CD4-positive, CD25-positive, alpha-beta regulatory T cell (primary cell): ENCODE results near the gene PIP5K1C. TPM values are rescaled to one million over a fixed set of nuclear protein-coding genes. Genes with fewer than 3 reads are reported as not detected.

Source experiments
- ATAC-seq, 2 donors: fragments of 150-1000 bp; cut with Tn5 transposase; one replicate each; pipeline ENCODE4 v1.10.0; 2021; ENCODE audit warnings: low read depth in 2 of 2, moderate number of reproducible peaks in 2 of 2, moderate library complexity in 1 of 2
- DNase-seq, 3 donors: peaks; one replicate each; pipeline versions ENCODE4 v3.0.0 to v3.0.0-alpha.2; 2012 to 2022; ENCODE audit warnings: mixed read lengths in 1 of 3
- H3K27ac ChIP-seq: one replicate; pipeline ENCODE4 v1.7.0; 2013; ENCODE audit warnings: mild to moderate bottlenecking, low read length; ENCODE audit not compliant: insufficient read depth, poor library complexity, severe bottlenecking
- H3K27me3 ChIP-seq: one replicate; pipeline ENCODE4 v1.7.0; 2013; ENCODE audit warnings: low read length; ENCODE audit not compliant: control insufficient read depth, insufficient read depth
- H3K36me3 ChIP-seq: one replicate; pipeline ENCODE4 v1.7.0; 2013; ENCODE audit warnings: mild to moderate bottlenecking, low read length, moderate library complexity; ENCODE audit not compliant: control insufficient read depth, insufficient read depth
- H3K4me1 ChIP-seq: 2 replicates; pipeline ENCODE4 v1.7.0; 2013; ENCODE audit warnings: mild to moderate bottlenecking, low read length; ENCODE audit not compliant: insufficient read depth, control insufficient read depth, poor library complexity, severe bottlenecking
- H3K4me3 ChIP-seq: one replicate; pipeline ENCODE4 v1.7.0; 2013; ENCODE audit warnings: low read depth, mild to moderate bottlenecking, low read length, moderate library complexity
- H3K9me3 ChIP-seq, 2 experiments: 1 replicate in 1 of 2; 2 replicates in 1 of 2; pipeline ENCODE4 v1.7.0; 2013; ENCODE audit warnings: low read length in 2 of 2, mild to moderate bottlenecking in 1 of 2, moderate library complexity in 1 of 2; ENCODE audit not compliant: control insufficient read depth in 2 of 2
- H3K27ac Mint-ChIP-seq, 3 donors: one replicate each; pipeline ENCODE4 v1.8.0; 2020 to 2022; ENCODE audit warnings: mild to moderate bottlenecking in 3 of 3, mixed read lengths in 3 of 3, moderate library complexity in 2 of 3
- H3K27me3 Mint-ChIP-seq: one replicate; pipeline ENCODE4 v1.8.0; 2022; ENCODE audit warnings: mild to moderate bottlenecking, mixed read lengths
- H3K36me3 Mint-ChIP-seq: one replicate; pipeline ENCODE4 v1.8.0; 2020; ENCODE audit warnings: mixed read lengths
- H3K4me1 Mint-ChIP-seq, 4 donors: one replicate each; pipeline ENCODE4 v1.8.0; 2020 to 2022; ENCODE audit warnings: mixed read lengths in 4 of 4, mild to moderate bottlenecking in 1 of 4
- H3K4me3 Mint-ChIP-seq, 4 donors: one replicate each; pipeline ENCODE4 v1.8.0; 2020 to 2022; ENCODE audit warnings: mild to moderate bottlenecking in 4 of 4, mixed read lengths in 4 of 4, moderate library complexity in 3 of 4
- H3K9me3 Mint-ChIP-seq, 7 donors: one replicate each; pipeline ENCODE4 v1.8.0; 2020 to 2022; ENCODE audit warnings: mixed read lengths in 7 of 7, mild to moderate bottlenecking in 3 of 7, moderate library complexity in 2 of 7
- polyA plus RNA-seq, 4 donors: library from polyadenylated mRNA; unstranded; fragments of 300-500 nt; fragmentation: Illumina TruSeq; gene quantifications; one replicate each; pipeline ENCODE4 v1.2.3, GENCODE V29; 2021
- total RNA-seq: library from RNA; stranded (reverse); gene quantifications from one replicate; pipeline ENCODE4 v1.2.3, GENCODE V29; 2022

The PIP5K1C gene
- total and polyA plus RNA-seq, 5 donors from 2014 or later = 3.8 to 28.1 (median 4.5) TPM

- Histone ChIP-seq H3K27me3 (no peaks in the 10 kb centered on the region), H3K4me3 (no peak overlapping the region), H3K4me1 (no peaks in the 10 kb centered on the region), H3K36me3 (peaks cover 13% of the 10 kb centered on the region), H3K27ac (no peak overlapping the region), H3K9me3 (no peaks in the 10 kb centered on the region)
- Mint-ChIP-seq H3K27me3 (peaks cover 1% of the 10 kb centered on the region), H3K36me3 (peaks cover 11% of the 10 kb centered on the region), H3K27ac (no peak overlapping the region), H3K9me3 (peaks cover 0 to under 1% (median 0%) of the 10 kb centered on the region in 7 donors), H3K4me1 (peaks cover 0 to 4% (median 2%) of the 10 kb centered on the region in 4 donors), H3K4me3 (no peak overlapping the region)
- no peak for DNase-seq
- ATAC-seq = no peak
Measured at GRCh38 chr19:3612901-3613741, 87.1 kb downstream of the PIP5K1C start.

DNA sequence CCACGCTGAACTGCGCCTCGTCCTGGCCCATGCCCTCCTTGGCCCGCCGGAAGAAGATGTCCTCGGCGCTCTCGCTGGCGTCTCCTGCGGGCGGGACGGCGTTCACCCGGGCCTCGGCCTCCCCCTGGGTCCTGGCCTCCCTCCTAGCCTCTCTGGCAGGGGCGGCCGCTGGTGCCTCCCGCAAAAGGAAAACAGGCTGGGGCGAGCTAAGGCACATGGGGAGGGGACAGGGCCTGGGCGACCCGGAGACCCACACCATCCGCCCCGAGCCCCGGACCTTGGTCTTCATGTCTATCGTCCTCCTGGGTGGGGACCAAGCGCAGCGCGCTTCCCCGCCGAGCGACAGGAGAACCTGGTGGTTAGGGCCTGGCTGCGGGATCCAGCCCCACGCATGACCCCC lies 87.9 kb downstream of the PIP5K1C start:
- H3K4me1 ChIP-seq = no peaks in the 10 kb centered on the region
- no peak overlapping the region for H3K27ac Mint-ChIP-seq
- no peak overlapping the region for H3K27ac ChIP-seq
- no peak overlapping the region for H3K4me3 ChIP-seq
- H3K9me3 ChIP-seq = no peaks in the 10 kb centered on the region
- no peaks in the 10 kb centered on the region for H3K27me3 ChIP-seq
- no peak overlapping the region for H3K4me3 Mint-ChIP-seq
- peaks cover 11% of the 10 kb centered on the region for H3K36me3 Mint-ChIP-seq
- peaks cover 8% of the 10 kb centered on the region for H3K27me3 Mint-ChIP-seq
- peaks cover 0 to 8% (median 6%) of the 10 kb centered on the region in 4 donors for H3K4me1 Mint-ChIP-seq
- DNase-seq (no peak), ATAC-seq (no peak)
- H3K9me3 Mint-ChIP-seq = peaks cover 0 to 1% (median 0%) of the 10 kb centered on the region in 7 donors
- H3K36me3 ChIP-seq = peaks cover 13% of the 10 kb centered on the region

DNA sequence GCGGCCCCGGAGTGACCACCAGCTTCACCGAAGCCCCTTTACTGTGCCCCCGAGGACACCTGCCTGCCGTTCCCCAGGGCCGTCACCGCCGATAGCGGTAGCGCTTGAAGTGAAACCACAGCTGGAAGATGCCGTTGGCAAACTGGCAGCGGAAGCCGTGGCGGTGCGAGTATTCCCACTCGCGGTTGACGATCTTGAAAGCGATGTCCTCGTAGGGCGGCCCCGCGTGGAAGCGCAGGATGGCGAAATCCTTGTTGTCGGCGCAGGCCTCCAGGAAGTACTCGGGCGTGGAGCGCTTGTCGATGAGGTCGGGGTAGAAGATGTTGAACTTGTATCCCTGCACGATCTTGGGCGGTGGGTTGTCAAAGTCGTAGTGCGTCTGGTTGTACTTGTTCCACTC lies 88.4 kb downstream of the PIP5K1C start:
- Mint-ChIP-seq H3K9me3 (peaks cover 0 to 1% (median 0%) of the 10 kb centered on the region in 7 donors), H3K36me3 (peaks cover 11% of the 10 kb centered on the region), H3K4me1 (peaks cover 0 to 11% (median 7%) of the 10 kb centered on the region in 4 donors), H3K27ac (no peak overlapping the region), H3K4me3 (no peak overlapping the region), H3K27me3 (peaks cover 10% of the 10 kb centered on the region)
- no peak overlapping the region for H3K27ac ChIP-seq
- no peak for DNase-seq
- H3K36me3 ChIP-seq = peaks cover 13% of the 10 kb centered on the region
- peaks cover 5% of the 10 kb centered on the region for H3K4me1 ChIP-seq
- no peaks in the 10 kb centered on the region for H3K9me3 ChIP-seq
- ATAC-seq = no peak
- H3K27me3 ChIP-seq = no peaks in the 10 kb centered on the region
- H3K4me3 ChIP-seq = no peak overlapping the region

DNA sequence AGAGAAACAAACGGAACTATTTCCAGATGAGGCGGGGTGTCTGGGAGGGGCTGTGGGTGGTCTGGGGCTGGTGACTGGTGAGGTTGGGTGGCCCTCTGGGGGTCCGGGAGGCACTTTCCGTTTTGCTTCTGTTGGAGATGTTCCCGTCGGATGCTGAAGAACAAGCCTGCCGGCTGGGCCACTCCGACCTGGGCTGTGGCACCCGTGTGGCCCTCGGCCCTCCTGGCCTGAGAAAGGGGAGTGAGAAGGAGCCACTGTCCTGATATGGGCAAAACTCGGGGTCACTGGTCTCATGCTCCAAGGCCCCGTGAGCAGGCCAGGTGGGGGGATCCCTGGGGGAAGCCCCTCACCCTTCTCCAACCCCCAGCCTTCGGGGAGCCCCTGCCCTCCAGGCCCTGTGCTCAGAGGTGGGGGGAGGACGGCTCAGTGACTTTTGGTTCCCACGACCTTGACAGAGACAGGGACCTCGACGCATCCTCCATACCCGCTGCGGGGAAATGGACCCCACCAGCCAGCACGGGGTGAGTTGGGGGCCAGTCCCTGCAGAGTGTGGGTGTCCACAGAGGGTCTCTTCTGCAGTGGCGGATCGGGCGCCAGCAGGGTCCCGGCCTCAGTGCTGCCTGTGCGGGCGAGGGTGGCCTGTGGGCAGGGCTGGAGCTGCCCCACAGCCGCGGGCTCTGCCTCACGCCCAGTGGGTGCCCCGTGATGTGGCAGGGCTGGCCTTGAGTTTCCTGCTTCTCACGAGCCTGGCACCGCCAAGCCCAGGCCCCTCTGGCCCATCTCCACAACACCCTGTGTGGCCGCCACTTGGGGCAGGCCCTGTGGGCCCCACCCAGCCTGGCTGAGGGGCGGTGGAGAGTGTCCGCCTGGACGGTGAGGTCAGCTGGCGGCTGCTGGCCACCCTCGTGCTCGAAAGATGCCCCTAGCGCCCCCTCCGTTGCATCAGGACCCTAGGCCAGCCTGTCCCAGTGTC lies 89.2 kb downstream of the PIP5K1C start:
- H3K9me3 Mint-ChIP-seq = peaks cover 0 to 1% (median 0%) of the 10 kb centered on the region in 7 donors
- ATAC-seq (no peak), DNase-seq (no peak)
- Histone ChIP-seq H3K36me3 (peaks cover 13% of the 10 kb centered on the region), H3K9me3 (no peaks in the 10 kb centered on the region), H3K27ac (no peak overlapping the region), H3K4me3 (no peak overlapping the region), H3K27me3 (no peaks in the 10 kb centered on the region), H3K4me1 (peaks cover 13% of the 10 kb centered on the region)
- H3K4me3 Mint-ChIP-seq = no peak overlapping the region
- peaks cover 0 to 11% (median 7%) of the 10 kb centered on the region in 4 donors for H3K4me1 Mint-ChIP-seq
- no peak overlapping the region for H3K27ac Mint-ChIP-seq
- peaks cover 10% of the 10 kb centered on the region for H3K27me3 Mint-ChIP-seq
- H3K36me3 Mint-ChIP-seq = peaks cover 11% of the 10 kb centered on the region

DNA sequence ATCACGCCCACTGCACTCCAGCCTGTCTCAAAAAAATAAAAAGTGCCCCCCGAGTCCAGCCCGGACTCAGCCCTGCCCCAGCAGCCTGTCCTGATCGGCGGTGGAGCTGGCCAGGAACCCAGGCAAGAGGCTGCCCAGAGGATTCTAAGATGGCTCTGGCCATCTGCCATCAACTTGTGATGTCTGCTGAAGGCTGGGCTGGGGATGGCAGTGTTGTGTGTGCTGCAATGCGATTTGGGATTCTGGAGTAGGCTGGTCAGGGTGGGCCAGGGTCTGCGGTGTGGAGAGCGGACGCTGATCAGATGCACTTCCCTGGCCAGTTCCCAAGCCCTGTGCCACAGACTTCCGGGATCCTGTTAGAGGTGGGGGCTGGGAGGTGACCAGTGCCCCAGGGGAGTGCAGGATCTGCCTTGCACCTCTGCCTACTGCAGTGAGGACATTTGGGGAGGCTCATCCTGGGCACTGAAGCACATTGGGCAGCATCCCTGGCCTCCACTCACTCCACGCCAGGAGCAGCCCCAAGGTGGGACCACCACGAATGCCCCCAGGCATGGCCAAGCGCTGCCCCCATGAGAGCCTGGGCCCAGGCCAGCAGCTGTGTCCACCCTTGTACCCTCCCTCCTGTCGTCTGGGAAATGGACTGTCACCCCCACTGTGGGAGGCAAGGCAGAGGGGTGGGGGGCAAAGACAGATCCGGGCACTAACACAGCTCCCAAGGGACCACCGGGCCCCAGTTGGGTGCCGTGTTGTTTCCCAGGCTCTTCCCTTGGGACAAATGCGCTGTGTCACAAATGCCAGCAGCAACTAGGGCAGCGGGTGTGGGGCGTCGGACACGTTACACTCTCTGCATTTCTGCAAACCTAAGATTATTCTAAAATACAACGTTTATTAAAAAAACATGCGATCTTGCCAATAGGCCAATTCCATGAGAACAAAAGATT lies 90.2 kb downstream of the PIP5K1C start:
- Mint-ChIP-seq H3K36me3 (peaks cover 11% of the 10 kb centered on the region), H3K27me3 (peaks cover 10% of the 10 kb centered on the region), H3K4me3 (no peak overlapping the region), H3K9me3 (peaks cover 0 to 1% (median 0%) of the 10 kb centered on the region in 7 donors), H3K27ac (no peak overlapping the region), H3K4me1 (peaks cover 0 to 11% (median 7%) of the 10 kb centered on the region in 4 donors)
- no peak for ATAC-seq
- DNase-seq = no peak
- no peak overlapping the region for H3K27ac ChIP-seq
- H3K36me3 ChIP-seq = peaks cover 13% of the 10 kb centered on the region
- H3K4me3 ChIP-seq = no peak overlapping the region
- no peaks in the 10 kb centered on the region for H3K9me3 ChIP-seq
- peaks cover 22% of the 10 kb centered on the region for H3K4me1 ChIP-seq
- H3K27me3 ChIP-seq = peaks cover 9% of the 10 kb centered on the region

- ATAC-seq (no peak), DNase-seq (no peak)
- Histone ChIP-seq H3K36me3 (peaks cover 13% of the 10 kb centered on the region), H3K4me1 (peaks cover 30% of the 10 kb centered on the region), H3K27me3 (peaks cover 9% of the 10 kb centered on the region), H3K9me3 (no peaks in the 10 kb centered on the region), H3K27ac (no peak overlapping the region), H3K4me3 (no peak overlapping the region)
- Mint-ChIP-seq H3K27me3 (peaks cover 10% of the 10 kb centered on the region), H3K36me3 (peaks cover 11% of the 10 kb centered on the region), H3K4me1 (peaks cover 0 to 13% (median 7%) of the 10 kb centered on the region in 4 donors), H3K9me3 (peaks cover 0 to 1% (median 0%) of the 10 kb centered on the region in 7 donors), H3K4me3 (no peak overlapping the region), H3K27ac (no peak overlapping the region)
Measured at GRCh38 chr19:3608750-3609322, 91.4 kb downstream of the PIP5K1C start.
